GM12872 (cell line): ENCODE data around the gene CCDC15.

Source experiments
- TF ChIP-seq, protein P1 (sequence below): IDR thresholded peaks from 3 replicates; pipeline ENCODE4 v1.5.1; 2011; ENCODE audit warnings: low read depth, mild to moderate bottlenecking, low read length, moderate library complexity; ENCODE audit not compliant: insufficient read depth

The CCDC15 gene

GRCh38 chr11:124953753-124954589, at the start of gene CCDC15:
CCDC15 (plus strand) TSS chr11:124954202; CDS start chr11:124954733, 531 bp downstream.
- TF ChIP-seq, protein P1, sequence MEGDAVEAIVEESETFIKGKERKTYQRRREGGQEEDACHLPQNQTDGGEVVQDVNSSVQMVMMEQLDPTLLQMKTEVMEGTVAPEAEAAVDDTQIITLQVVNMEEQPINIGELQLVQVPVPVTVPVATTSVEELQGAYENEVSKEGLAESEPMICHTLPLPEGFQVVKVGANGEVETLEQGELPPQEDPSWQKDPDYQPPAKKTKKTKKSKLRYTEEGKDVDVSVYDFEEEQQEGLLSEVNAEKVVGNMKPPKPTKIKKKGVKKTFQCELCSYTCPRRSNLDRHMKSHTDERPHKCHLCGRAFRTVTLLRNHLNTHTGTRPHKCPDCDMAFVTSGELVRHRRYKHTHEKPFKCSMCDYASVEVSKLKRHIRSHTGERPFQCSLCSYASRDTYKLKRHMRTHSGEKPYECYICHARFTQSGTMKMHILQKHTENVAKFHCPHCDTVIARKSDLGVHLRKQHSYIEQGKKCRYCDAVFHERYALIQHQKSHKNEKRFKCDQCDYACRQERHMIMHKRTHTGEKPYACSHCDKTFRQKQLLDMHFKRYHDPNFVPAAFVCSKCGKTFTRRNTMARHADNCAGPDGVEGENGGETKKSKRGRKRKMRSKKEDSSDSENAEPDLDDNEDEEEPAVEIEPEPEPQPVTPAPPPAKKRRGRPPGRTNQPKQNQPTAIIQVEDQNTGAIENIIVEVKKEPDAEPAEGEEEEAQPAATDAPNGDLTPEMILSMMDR: no peak

DNA sequence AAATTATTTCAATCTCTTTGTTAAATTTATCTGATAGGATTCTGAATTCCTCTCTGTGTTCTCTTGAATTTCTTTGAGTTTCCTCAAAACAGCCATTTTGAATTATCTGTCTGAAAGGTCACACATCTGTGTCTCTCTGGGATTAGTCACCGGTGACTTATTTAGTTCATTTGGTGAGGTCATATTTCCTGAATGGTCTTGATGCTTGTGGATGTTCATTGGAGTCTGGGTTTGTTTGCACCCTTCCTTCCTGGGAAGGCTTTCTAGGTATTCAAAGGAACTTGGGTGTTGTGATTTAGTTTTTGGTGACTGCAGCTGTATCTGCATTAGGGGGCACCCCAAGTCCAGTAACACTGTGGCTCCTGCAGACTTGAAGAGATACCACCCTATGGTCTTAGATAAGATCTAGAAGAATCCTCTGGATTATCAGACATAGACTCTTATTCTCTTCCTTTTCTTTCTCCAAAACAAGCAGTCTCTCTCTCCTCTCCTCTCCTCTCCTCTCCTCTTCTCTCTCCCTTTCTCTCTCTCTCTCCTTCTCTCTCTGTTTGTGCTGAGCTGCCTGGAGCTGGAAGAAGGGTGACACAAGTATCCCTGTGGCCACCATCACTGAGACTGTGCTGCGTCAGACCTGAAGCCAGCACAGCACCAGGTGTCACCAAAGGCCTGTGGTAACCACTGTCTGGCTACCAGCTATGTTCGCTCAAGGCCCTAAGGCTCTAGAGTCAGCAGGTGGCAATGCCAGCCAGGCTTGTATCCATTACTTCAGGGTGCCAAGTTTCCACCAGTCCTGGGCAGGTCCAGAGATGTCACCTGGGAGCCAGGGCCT, 38.2 kb upstream of the CCDC15 start:
- TF ChIP-seq, protein P1: no peak

DNA sequence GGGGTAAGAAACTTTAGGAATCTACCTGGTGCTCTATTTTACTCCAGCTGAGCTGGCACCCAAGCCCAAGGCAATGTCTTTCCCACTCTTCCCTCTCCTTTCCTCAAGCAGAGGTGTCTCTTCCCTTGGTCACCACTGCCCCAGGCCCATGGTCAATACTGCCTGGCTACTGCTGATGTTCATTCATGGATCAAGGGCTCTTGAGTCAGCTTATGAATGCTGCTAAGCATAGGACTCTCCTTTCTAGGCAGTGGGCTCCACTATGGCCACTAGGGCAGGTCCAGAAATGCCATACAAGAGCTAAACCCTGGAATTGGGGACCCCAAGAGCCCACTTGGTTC, 37.7 kb upstream of the CCDC15 start:
- TF ChIP-seq, protein P1: no peak

DNA sequence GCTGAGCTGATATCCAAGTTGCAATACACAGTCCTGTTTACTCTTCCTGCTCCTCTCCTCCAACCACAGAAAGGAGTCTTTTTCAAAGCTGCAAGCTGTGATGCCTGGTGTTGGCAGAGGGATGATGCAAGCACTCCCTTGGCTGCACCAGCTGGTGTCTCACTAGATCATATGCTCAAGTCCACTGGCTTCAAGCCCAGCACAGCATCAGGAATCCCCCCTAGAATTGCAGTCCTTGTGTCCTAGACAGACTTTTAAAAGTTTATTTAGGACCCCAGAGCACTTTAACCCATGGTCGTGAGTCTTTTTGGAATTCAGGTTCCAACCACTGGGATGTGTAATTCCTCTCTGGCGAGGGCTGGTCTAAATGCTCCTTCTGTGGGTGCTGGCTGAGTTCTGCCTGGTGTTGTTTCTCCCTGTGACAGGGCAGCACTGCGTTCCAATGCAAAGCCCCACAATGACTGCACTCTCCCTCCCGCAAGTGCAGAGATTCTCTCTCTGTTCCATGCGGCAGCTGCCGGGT, 36.8 kb upstream of the CCDC15 start:
- TF ChIP-seq, protein P1: no peak

- TF ChIP-seq, protein P1: no peak
These were observed 35.1 kb upstream of the CCDC15 start, which contains the start of gene HEPN1 for GRCh38 chr11:124918950-124919349. HEPN1 (plus strand) TSS chr11:124919250.

DNA sequence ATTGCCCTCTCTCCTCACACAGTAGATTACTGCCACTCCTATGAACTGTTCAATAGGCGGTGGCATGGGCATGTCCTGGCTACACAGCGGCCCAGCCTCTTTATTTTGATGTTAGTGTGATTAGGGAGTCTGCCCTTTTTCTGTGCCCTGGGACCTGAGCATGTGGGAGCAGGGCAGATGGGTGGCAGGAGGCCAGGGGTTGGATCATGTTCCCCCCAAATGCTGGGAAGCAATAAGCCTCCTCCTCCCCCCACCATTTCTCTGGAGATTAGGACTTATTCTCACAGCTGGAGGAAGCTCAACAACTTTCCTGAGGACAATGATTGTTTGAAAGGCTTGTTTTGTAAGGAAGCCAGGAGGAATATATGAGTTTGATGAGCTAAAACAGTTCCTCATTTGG, 34.1 kb upstream of the CCDC15 start:
- TF ChIP-seq, protein P1: no peak

- TF ChIP-seq, protein P1: no peak
These were observed 33.6 kb upstream of the CCDC15 start for GRCh38 chr11:124920356-124920755.
